ENCODE measurements around the gene PNMA1. TPM values are rescaled to one million over a fixed set of nuclear protein-coding genes. Genes with fewer than 3 reads are reported as not detected.
"Not testable (repeated sequence)": the region's sequence is repeated elsewhere in the genome, so short reads cannot be mapped to it uniquely, and the experiment has no call there.

The PNMA1 gene
- polyA plus RNA-seq, 1 donor from 2014 or later, result 205 TPM

DNA sequence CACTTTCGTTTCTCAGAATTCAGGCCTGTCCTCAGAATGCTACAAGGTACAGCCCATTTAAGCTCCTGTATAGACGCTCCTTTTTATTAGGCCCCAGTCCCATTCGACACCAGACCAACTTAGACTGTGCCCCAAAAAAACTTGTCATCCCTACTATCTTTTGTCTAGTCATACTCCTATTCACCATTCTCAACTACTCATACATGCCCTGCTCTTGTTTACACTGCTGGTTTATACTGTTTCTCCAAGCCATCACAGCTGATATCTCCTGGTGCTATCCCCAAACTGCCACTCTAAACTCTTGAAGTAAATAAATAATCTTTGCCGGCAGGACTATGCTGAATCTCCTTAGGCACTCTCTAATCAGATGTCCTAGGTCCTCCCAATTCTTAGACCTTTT is 6.1 kb downstream of the PNMA1 start:
- H4K20me1 ChIP-seq (ENCODE audit: insufficient read depth), result not testable (repeated sequence)

DNA sequence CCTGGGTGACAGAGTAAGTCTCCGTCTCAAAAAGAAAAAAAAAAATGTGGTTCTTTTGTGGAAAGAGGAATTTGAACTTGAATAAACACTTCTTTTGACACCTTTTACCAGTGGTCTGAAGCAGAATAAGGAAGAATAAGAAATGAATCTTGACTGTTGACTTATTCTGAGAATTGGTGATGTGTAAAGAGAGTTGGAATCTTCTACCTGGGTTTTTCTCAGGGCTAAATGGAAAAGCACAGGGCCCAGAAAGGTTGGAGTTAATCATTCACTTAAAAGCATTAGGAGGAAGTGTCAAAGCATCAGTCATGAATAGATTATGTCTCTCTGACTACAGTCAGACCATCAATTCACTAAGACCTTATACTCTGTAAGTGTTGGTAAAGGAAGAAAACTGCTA is 13.9 kb downstream of the PNMA1 start:
- TF ChIP-seq MXI1 (conservative IDR thresholded peaks at IDR 0.05; ENCODE audit: poor library complexity, severe bottlenecking), result no peak
- TF ChIP-seq EP300 (conservative IDR thresholded peaks at IDR 0.05; ENCODE audit: poor library complexity, severe bottlenecking), result no peak
- no peak for TF ChIP-seq TAF1 (IDR thresholded peaks at IDR 0.05; ENCODE audit: low read depth)
- no peak for TF ChIP-seq SMC3 (conservative IDR thresholded peaks at IDR 0.05; ENCODE audit: poor library complexity)
- TF ChIP-seq EZH2 (IDR thresholded peaks at IDR 0.05; ENCODE audit: borderline replicate concordance, insufficient read depth, low read length, poor library complexity, severe bottlenecking), result no peak
- Histone ChIP-seq H3K9me3 (ENCODE audit: low read length) (no peaks in the 10 kb centered on the region), H3F3A (ENCODE audit: insufficient read depth, low read length, poor library complexity, severe bottlenecking) (no peaks in the 10 kb centered on the region), H3K9me2 (ENCODE audit: insufficient read depth, low read length) (no peaks in the 10 kb centered on the region), H3K4me3 (ENCODE audit: low read length) (no peak overlapping the region), H3K36me3 (ENCODE audit: insufficient read depth, low read length) (no peaks in the 10 kb centered on the region), H3K4me2 (ENCODE audit: low read length) (no peak overlapping the region), H3K9ac (ENCODE audit: low read length) (no peak overlapping the region), H4K20me1 (ENCODE audit: insufficient read depth) (no peaks in the 10 kb centered on the region), H3K79me2 (replicated peaks; ENCODE audit: insufficient read depth, low read length) (no peaks in the 10 kb centered on the region), H3K27ac (ENCODE audit: low read length) (no peak overlapping the region), H2AFZ (ENCODE audit: low read depth, low read length) (no peak overlapping the region), H3K27me3 (ENCODE audit: insufficient read depth, low read depth, low read length) (no peaks in the 10 kb centered on the region)

More for the DNA sequence above, 6.1 kb downstream of the PNMA1 start:
- not testable (repeated sequence) for H3K27ac ChIP-seq (ENCODE audit: low read length); H2AFZ ChIP-seq (ENCODE audit: low read depth, low read length); H3K4me3 ChIP-seq (ENCODE audit: low read length); H3F3A ChIP-seq (ENCODE audit: insufficient read depth, low read length, poor library complexity, severe bottlenecking); H3K36me3 ChIP-seq (ENCODE audit: insufficient read depth, low read length); H3K9me2 ChIP-seq (ENCODE audit: insufficient read depth, low read length); H3K27me3 ChIP-seq (ENCODE audit: insufficient read depth, low read depth, low read length); H3K9ac ChIP-seq (ENCODE audit: low read length); H3K4me2 ChIP-seq (ENCODE audit: low read length); H3K9me3 ChIP-seq (ENCODE audit: low read length)
- peaks cover 39% of the 10 kb centered on the region for H3K79me2 ChIP-seq (replicated peaks; ENCODE audit: insufficient read depth, low read length)

DNA sequence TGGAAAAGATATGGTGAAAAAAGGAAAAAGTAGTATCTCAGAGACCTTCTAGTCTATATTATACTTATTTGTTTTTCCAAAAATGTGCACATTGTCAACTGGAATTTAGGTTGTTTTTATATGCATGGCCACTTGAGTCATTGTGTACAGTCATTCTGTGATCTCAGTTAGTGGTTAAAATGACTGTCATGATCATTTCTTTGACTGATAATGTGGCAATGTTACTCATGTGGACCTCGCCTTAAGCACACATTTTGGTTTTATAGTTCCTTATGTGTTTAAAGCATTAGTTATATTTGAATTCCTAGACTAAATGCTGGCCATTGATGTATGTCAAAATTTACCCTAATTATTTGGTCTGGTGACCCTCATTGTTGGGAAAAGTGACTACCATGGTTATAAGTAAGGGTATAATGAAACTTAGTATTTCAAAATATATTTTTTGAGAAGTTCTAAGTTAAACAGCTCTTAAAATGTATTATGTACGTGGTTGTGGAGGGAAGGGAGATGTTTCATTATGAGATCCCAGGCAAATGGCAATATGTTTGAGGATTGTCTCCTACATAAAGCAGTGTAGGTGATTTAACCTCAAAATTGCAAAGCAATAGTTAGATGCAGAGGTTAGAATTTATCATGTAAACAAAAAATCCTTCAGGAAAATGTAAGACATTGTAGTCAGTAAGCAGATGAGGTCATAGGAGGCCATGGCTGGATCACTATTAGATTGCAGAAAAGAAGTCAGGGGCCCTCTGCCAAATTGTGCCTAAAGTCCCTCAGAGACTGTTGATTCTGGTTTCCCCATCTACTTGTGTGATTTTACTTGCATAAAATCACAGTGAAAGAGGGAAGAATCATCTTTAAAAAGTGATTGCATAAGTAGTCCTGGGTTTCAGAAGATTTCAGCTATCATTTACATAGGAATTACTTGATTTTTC is 17.5 kb downstream of the PNMA1 start:
- Histone ChIP-seq H4K20me1 (ENCODE audit: insufficient read depth) (no peaks in the 10 kb centered on the region), H2AFZ (ENCODE audit: low read depth, low read length) (no peak overlapping the region), H3K9me3 (ENCODE audit: low read length) (no peaks in the 10 kb centered on the region), H3K27me3 (ENCODE audit: insufficient read depth, low read depth, low read length) (no peaks in the 10 kb centered on the region), H3K9me2 (ENCODE audit: insufficient read depth, low read length) (no peaks in the 10 kb centered on the region), H3K36me3 (ENCODE audit: insufficient read depth, low read length) (no peaks in the 10 kb centered on the region), H3K4me2 (ENCODE audit: low read length) (no peak overlapping the region), H3K4me3 (ENCODE audit: low read length) (no peak overlapping the region), H3K79me2 (replicated peaks; ENCODE audit: insufficient read depth, low read length) (no peaks in the 10 kb centered on the region), H3K9ac (ENCODE audit: low read length) (no peak overlapping the region), H3F3A (ENCODE audit: insufficient read depth, low read length, poor library complexity, severe bottlenecking) (no peaks in the 10 kb centered on the region), H3K27ac (ENCODE audit: low read length) (no peak overlapping the region)
- TF ChIP-seq CTCF (IDR thresholded peaks at IDR 0.05; ENCODE audit: poor library complexity, severe bottlenecking) (no peak), SMC3 (conservative IDR thresholded peaks at IDR 0.05; ENCODE audit: poor library complexity) (no peak)
- TF ChIP-seq, protein P1, sequence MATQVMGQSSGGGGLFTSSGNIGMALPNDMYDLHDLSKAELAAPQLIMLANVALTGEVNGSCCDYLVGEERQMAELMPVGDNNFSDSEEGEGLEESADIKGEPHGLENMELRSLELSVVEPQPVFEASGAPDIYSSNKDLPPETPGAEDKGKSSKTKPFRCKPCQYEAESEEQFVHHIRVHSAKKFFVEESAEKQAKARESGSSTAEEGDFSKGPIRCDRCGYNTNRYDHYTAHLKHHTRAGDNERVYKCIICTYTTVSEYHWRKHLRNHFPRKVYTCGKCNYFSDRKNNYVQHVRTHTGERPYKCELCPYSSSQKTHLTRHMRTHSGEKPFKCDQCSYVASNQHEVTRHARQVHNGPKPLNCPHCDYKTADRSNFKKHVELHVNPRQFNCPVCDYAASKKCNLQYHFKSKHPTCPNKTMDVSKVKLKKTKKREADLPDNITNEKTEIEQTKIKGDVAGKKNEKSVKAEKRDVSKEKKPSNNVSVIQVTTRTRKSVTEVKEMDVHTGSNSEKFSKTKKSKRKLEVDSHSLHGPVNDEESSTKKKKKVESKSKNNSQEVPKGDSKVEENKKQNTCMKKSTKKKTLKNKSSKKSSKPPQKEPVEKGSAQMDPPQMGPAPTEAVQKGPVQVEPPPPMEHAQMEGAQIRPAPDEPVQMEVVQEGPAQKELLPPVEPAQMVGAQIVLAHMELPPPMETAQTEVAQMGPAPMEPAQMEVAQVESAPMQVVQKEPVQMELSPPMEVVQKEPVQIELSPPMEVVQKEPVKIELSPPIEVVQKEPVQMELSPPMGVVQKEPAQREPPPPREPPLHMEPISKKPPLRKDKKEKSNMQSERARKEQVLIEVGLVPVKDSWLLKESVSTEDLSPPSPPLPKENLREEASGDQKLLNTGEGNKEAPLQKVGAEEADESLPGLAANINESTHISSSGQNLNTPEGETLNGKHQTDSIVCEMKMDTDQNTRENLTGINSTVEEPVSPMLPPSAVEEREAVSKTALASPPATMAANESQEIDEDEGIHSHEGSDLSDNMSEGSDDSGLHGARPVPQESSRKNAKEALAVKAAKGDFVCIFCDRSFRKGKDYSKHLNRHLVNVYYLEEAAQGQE (IDR thresholded peaks at IDR 0.05; ENCODE audit: borderline replicate concordance), result no peak
